BE2C (cell line): ENCODE measurements around the gene PRIMA1.

Source experiments
- DNase-seq: peaks from one replicate; pipeline ENCODE4 v3.0.0-alpha.2; 2020
- H3K27me3 ChIP-seq: fragments of 250-450 bp; sonication (Bioruptor Pico); 2 replicates; pipeline ENCODE4 v1.5.1; 2020; ENCODE audit warnings: mild to moderate bottlenecking
- H3K36me3 ChIP-seq: fragments of 250-450 bp; sonication (Bioruptor Pico); 2 replicates; pipeline ENCODE4 v1.5.1; 2020; ENCODE audit warnings: mild to moderate bottlenecking
- H3K4me1 ChIP-seq: fragments of 250-450 bp; sonication (Bioruptor Pico); 2 replicates; pipeline ENCODE4 v1.5.1; 2020
- H3K4me3 ChIP-seq: 2 replicates; pipeline ENCODE4 v1.5.1; 2011; ENCODE audit warnings: low read depth, low read length
- H3K9me3 ChIP-seq: fragments of 250-450 bp; sonication (Bioruptor Pico); 2 replicates; pipeline ENCODE4 v1.5.1; 2020
- CTCF ChIP-seq: IDR thresholded peaks from 2 replicates; pipeline ENCODE4 v1.5.1; 2012; ENCODE audit warnings: mild to moderate bottlenecking, low read depth, low read length

The PRIMA1 gene

GRCh38 chr14:93690146-93690545, 98.1 kb downstream of the PRIMA1 start:
- Histone ChIP-seq H3K4me3 (no peak overlapping the region), H3K27me3 (no peaks in the 10 kb centered on the region), H3K36me3 (peaks cover 20% of the 10 kb centered on the region), H3K4me1 (no peaks in the 10 kb centered on the region), H3K9me3 (no peaks in the 10 kb centered on the region)
- TF ChIP-seq CTCF = no peak
- DNase-seq = no peak

GRCh38 chr14:93688820-93689219, 99.5 kb downstream of the PRIMA1 start:
- Histone ChIP-seq H3K4me1 (no peaks in the 10 kb centered on the region), H3K9me3 (no peaks in the 10 kb centered on the region), H3K4me3 (no peak overlapping the region), H3K27me3 (no peaks in the 10 kb centered on the region), H3K36me3 (peaks cover 17% of the 10 kb centered on the region)
- no peak for TF ChIP-seq CTCF
- DNase-seq = no peak

- no peak overlapping the region for H3K4me3 ChIP-seq
- peaks cover 17% of the 10 kb centered on the region for H3K36me3 ChIP-seq
- no peaks in the 10 kb centered on the region; the same call in 1 of the 2 replicates for H3K4me1 ChIP-seq
- H3K9me3 ChIP-seq = no peaks in the 10 kb centered on the region
- DNase-seq = no peak
- no peak for TF ChIP-seq CTCF
- no peaks in the 10 kb centered on the region for H3K27me3 ChIP-seq
These were observed 100.0 kb downstream of the PRIMA1 start for GRCh38 chr14:93688239-93688666.

GRCh38 chr14:93686268-93686667, 102.0 kb downstream of the PRIMA1 start:
- H3K4me3 ChIP-seq = no peak overlapping the region
- H3K36me3 ChIP-seq = peaks cover 11% of the 10 kb centered on the region
- TF ChIP-seq CTCF = no peak
- no peaks in the 10 kb centered on the region; the same call in none of the 2 replicates for H3K4me1 ChIP-seq
- DNase-seq = no peak
- H3K27me3 ChIP-seq = no peaks in the 10 kb centered on the region
- no peaks in the 10 kb centered on the region for H3K9me3 ChIP-seq

GRCh38 chr14:93685121-93685895, 103.0 kb downstream of the PRIMA1 start:
- Histone ChIP-seq H3K36me3 (peaks cover 4% of the 10 kb centered on the region; the same call in 1 of the 2 replicates), H3K9me3 (no peaks in the 10 kb centered on the region), H3K4me1 (no peaks in the 10 kb centered on the region; the same call in none of the 2 replicates), H3K4me3 (no peak overlapping the region), H3K27me3 (no peaks in the 10 kb centered on the region)
- no peak for DNase-seq
- TF ChIP-seq CTCF = no peak

GRCh38 chr14:93683226-93683625, 105.1 kb downstream of the PRIMA1 start:
- H3K27me3 ChIP-seq = no peaks in the 10 kb centered on the region
- H3K9me3 ChIP-seq = no peaks in the 10 kb centered on the region
- no peak for TF ChIP-seq CTCF
- no peak overlapping the region for H3K4me3 ChIP-seq
- DNase-seq = peak; percentile 33
- H3K36me3 ChIP-seq = peaks cover 4% of the 10 kb centered on the region; the same call in 1 of the 2 replicates
- H3K4me1 ChIP-seq = peaks cover 3% of the 10 kb centered on the region
